Ovary (tissue), 3 donors: Measurements from ENCODE around the gene HTR3C.
"Not testable (repeated sequence)": the region's sequence is repeated elsewhere in the genome, so short reads cannot be mapped to it uniquely, and the experiment has no call there.

Source experiments
- CTCF ChIP-seq, 3 donors: fragments of 450-650 bp in 2 of 3; fragments of 200-600 bp in 1 of 3; IDR thresholded peaks; one replicate each; pipeline versions ENCODE4 v1.5.1 to v1.8.0; 2016 to 2022; ENCODE audit warnings: antibody characterized with exemption in 3 of 3, mild to moderate bottlenecking in 1 of 3
- EP300 ChIP-seq: sonication (generic); formaldehyde crosslinking; IDR thresholded peaks from one replicate; pipeline ENCODE4 v1.6.1; 2017; ENCODE audit warnings: antibody characterized with exemption
- POLR2A ChIP-seq: fragments of 450-650 bp; IDR thresholded peaks from one replicate; pipeline ENCODE4 v1.6.1; 2017; ENCODE audit warnings: antibody characterized with exemption, mild to moderate bottlenecking, moderate library complexity
- donor health status: DM: no; HTN: no; CAD: no.

GRCh38 chr3:184071142-184071541, 18.3 kb downstream of the HTR3C start:
- not testable (repeated sequence) for TF ChIP-seq CTCF (IDR thresholded peaks at IDR 0.05); POLR2A; EP300
